DOHH2 (cell line): ENCODE data around the gene REV1.

Experiments
- H3F3A ChIP-seq: fragments of 200-600 bp; sonication (generic), shearing (Covaris generic); 2 replicates; pipeline ENCODE4 v1.6.0; 2016; ENCODE audit warnings: antibody characterized with exemption, mild to moderate bottlenecking; ENCODE audit not compliant: control insufficient read depth, insufficient read depth
- H3K27ac ChIP-seq: fragments of 200-600 bp; sonication (generic); 2 replicates; pipeline ENCODE4 v1.5.1; 2014; ENCODE audit warnings: low read depth, mild to moderate bottlenecking, low read length, moderate library complexity
- H3K27me3 ChIP-seq: fragments of 200-600 bp; sonication (generic); 2 replicates; pipeline ENCODE4 v1.6.1; 2014; ENCODE audit warnings: mild to moderate bottlenecking, low read length, mixed read lengths; ENCODE audit not compliant: control insufficient read depth
- H3K36me3 ChIP-seq: fragments of 200-600 bp; sonication (generic); 2 replicates; pipeline ENCODE4 v1.6.1; 2014; ENCODE audit warnings: mild to moderate bottlenecking, low read length, moderate library complexity, mixed read lengths; ENCODE audit not compliant: control insufficient read depth
- H3K4me1 ChIP-seq: fragments of 200-600 bp; sonication (generic); 2 replicates; pipeline ENCODE4 v1.6.1; 2014; ENCODE audit warnings: mild to moderate bottlenecking, low read length, mixed read lengths; ENCODE audit not compliant: control insufficient read depth
- H3K4me2 ChIP-seq: fragments of 200-600 bp; sonication (generic); 2 replicates; pipeline ENCODE4 v1.6.0; 2014; ENCODE audit warnings: mild to moderate bottlenecking, low read length, moderate library complexity
- H3K4me3 ChIP-seq: fragments of 200-600 bp; sonication (generic); 2 replicates; pipeline ENCODE4 v1.5.1; 2014; ENCODE audit warnings: mild to moderate bottlenecking, low read length, mixed read lengths
- H3K79me2 ChIP-seq: fragments of 200-600 bp; sonication (generic); 2 replicates; pipeline ENCODE4 v1.6.1; 2014; ENCODE audit warnings: mild to moderate bottlenecking, low read length, mixed read lengths; ENCODE audit not compliant: control insufficient read depth
- H3K9me2 ChIP-seq: fragments of 200-600 bp; sonication (generic); replicated peaks from 2 replicates; pipeline ENCODE4 v1.6.1; 2014; ENCODE audit warnings: mild to moderate bottlenecking, low read length, mixed read lengths; ENCODE audit not compliant: control insufficient read depth
- H3K9me3 ChIP-seq: fragments of 200-600 bp; sonication (generic); 2 replicates; pipeline ENCODE4 v1.6.1; 2014; ENCODE audit warnings: antibody characterized with exemption, low read length, mixed read lengths; ENCODE audit not compliant: control insufficient read depth, insufficient read depth
- H4K20me1 ChIP-seq: fragments of 200-600 bp; sonication (generic); 2 replicates; pipeline ENCODE4 v1.6.0; 2014; ENCODE audit warnings: low read depth, mild to moderate bottlenecking, antibody characterized with exemption, low read length, moderate library complexity; ENCODE audit not compliant: control insufficient read depth, insufficient read depth
- EZH2phosphoT487 ChIP-seq: fragments of 200-600 bp; sonication (generic); IDR thresholded peaks from 2 replicates; pipeline ENCODE4 v1.6.1; 2017; ENCODE audit warnings: borderline replicate concordance, mild to moderate bottlenecking, antibody characterized with exemption, low read length, moderate library complexity, mixed read lengths
- TF ChIP-seq, protein P1 (sequence below): fragments of 200-600 bp; sonication (generic); IDR thresholded peaks from one replicate; pipeline ENCODE4 v1.5.1; 2014; ENCODE audit warnings: antibody characterized with exemption, mild to moderate bottlenecking, low read depth, low read length; ENCODE audit not compliant: poor library complexity, severe bottlenecking

The REV1 gene

DNA sequence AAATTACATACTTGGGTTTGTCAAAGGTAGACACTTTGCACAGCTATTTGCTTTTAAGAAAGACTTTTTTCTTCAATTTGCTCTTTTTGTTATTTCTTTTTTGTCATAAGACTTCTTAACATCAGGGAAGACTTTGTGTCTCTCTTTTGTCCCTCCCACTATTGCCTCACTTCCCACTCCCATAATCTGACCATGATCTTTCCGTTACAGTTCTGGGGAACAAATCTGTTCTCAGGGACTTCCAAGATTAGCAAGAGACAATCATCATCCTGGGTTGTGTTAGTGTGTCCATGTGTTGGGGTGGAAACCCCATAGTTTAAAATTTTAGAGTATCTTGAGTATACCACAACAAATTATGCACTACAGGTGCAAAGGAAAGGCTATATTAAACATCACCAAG lies 75.3 kb downstream of the REV1 start:
- H3F3A ChIP-seq = 0 out of 2 replicates have a peak, but pooled peaks cover 2% of the 10 kb centered on the region
- H3K4me3 ChIP-seq = no peak overlapping the region
- no peaks in the 10 kb centered on the region for H4K20me1 ChIP-seq
- no peaks in the 10 kb centered on the region for H3K4me1 ChIP-seq
- H3K79me2 ChIP-seq = no peaks in the 10 kb centered on the region
- H3K36me3 ChIP-seq = peaks cover 85% of the 10 kb centered on the region
- H3K4me2 ChIP-seq = no peak overlapping the region
- no peaks in the 10 kb centered on the region for H3K9me3 ChIP-seq
- no peaks in the 10 kb centered on the region for H3K9me2 ChIP-seq
- no peak overlapping the region for H3K27ac ChIP-seq
- TF ChIP-seq, protein P1, sequence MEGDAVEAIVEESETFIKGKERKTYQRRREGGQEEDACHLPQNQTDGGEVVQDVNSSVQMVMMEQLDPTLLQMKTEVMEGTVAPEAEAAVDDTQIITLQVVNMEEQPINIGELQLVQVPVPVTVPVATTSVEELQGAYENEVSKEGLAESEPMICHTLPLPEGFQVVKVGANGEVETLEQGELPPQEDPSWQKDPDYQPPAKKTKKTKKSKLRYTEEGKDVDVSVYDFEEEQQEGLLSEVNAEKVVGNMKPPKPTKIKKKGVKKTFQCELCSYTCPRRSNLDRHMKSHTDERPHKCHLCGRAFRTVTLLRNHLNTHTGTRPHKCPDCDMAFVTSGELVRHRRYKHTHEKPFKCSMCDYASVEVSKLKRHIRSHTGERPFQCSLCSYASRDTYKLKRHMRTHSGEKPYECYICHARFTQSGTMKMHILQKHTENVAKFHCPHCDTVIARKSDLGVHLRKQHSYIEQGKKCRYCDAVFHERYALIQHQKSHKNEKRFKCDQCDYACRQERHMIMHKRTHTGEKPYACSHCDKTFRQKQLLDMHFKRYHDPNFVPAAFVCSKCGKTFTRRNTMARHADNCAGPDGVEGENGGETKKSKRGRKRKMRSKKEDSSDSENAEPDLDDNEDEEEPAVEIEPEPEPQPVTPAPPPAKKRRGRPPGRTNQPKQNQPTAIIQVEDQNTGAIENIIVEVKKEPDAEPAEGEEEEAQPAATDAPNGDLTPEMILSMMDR = no peak
- no peak for TF ChIP-seq EZH2phosphoT487
- H3K27me3 ChIP-seq = no peaks in the 10 kb centered on the region

DNA sequence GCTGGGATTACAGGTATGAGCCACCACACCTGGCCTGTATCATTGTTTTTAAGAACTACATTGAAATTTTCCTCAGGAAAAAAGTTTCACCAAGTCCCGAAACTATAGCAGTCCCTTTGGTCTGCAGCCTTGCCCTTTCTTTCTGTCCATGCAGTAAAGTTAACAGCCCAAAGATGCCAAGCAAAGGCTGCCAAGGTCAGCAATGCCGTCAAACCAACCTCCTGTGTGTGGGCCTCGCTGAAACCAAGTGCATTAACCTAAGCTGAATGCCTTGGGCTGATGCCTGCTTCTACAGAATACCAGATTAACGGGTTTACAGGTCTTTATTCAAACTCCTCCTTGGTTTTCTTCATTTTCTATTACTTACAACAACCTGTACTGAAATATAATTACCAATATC lies 79.5 kb downstream of the REV1 start:
- Histone ChIP-seq H3K27ac (no peak overlapping the region), H3K27me3 (no peaks in the 10 kb centered on the region), H3K4me2 (no peak overlapping the region), H3K36me3 (peaks cover 70% of the 10 kb centered on the region), H4K20me1 (no peaks in the 10 kb centered on the region), H3F3A (peaks cover 23% of the 10 kb centered on the region; the same call in 1 of the 2 replicates), H3K9me3 (no peaks in the 10 kb centered on the region), H3K4me3 (no peak overlapping the region), H3K4me1 (no peaks in the 10 kb centered on the region), H3K79me2 (no peaks in the 10 kb centered on the region), H3K9me2 (no peaks in the 10 kb centered on the region)
- TF ChIP-seq, protein P1 = no peak
- TF ChIP-seq EZH2phosphoT487 = no peak

DNA sequence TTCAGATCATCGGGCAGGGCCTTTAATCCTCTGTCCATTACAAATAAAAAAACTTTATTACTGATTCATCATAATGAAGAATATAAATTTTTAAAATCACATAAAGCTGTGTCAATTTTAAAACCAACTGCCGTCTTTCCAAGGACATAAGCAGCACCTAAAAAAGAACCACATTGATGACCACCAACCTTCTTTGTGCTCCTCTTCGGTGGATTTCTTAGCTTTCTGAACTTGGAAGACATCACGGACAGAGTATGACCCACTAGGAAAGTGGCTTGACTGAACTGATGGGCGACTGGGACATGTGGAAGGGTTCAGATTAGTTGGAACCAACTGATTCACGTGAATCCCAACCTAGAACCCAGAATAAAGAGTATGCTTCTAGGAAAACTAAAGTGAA lies 83.7 kb downstream of the REV1 start:
- H3K27ac ChIP-seq = no peak overlapping the region
- no peaks in the 10 kb centered on the region for H3K9me3 ChIP-seq
- no peaks in the 10 kb centered on the region for H3K27me3 ChIP-seq
- H3K4me3 ChIP-seq = no peak overlapping the region
- no peak for TF ChIP-seq EZH2phosphoT487
- TF ChIP-seq, protein P1 = no peak
- H4K20me1 ChIP-seq = no peaks in the 10 kb centered on the region
- peaks cover 6% of the 10 kb centered on the region for H3K4me1 ChIP-seq
- no peaks in the 10 kb centered on the region for H3K9me2 ChIP-seq
- peaks cover 78% of the 10 kb centered on the region for H3K36me3 ChIP-seq
- no peaks in the 10 kb centered on the region for H3K79me2 ChIP-seq
- H3F3A ChIP-seq = peaks cover 27% of the 10 kb centered on the region; the same call in 1 of the 2 replicates
- H3K4me2 ChIP-seq = no peak overlapping the region
